HepG2 (cell line): Measurements from ENCODE around the gene ACSL6. TPM values are rescaled to one million over a fixed set of nuclear protein-coding genes. Genes with fewer than 3 reads are reported as not detected.

Experiments used
- AKAP8 ChIP-seq: sonication (generic); formaldehyde crosslinking; IDR thresholded peaks from 2 replicates; pipeline ENCODE4 v1.5.1; 2020; ENCODE audit warnings: mild to moderate bottlenecking, missing genetic modification reagents
- EEA1 ChIP-seq: sonication (generic); formaldehyde crosslinking; IDR thresholded peaks from 2 replicates; pipeline ENCODE4 v1.5.1; 2020; ENCODE audit warnings: mild to moderate bottlenecking, missing genetic modification reagents, borderline replicate concordance
- NFE2L2 ChIP-seq: fragments of 150-350 bp; IDR thresholded peaks from 2 replicates; pipeline ENCODE4 v1.6.1; 2014; ENCODE audit warnings: low read length
- SAP130 ChIP-seq: IDR thresholded peaks from 2 replicates; pipeline ENCODE4 v1.6.1; 2016; ENCODE audit warnings: low read depth
- ZNF781 ChIP-seq: sonication (generic); formaldehyde crosslinking; IDR thresholded peaks from 2 replicates; pipeline ENCODE4 v1.5.1; 2020; ENCODE audit warnings: borderline replicate concordance, mild to moderate bottlenecking, missing genetic modification reagents; ENCODE audit errors: not compliant biosample characterization
- ZNF850 ChIP-seq: sonication (generic); formaldehyde crosslinking; conservative IDR thresholded peaks from 2 replicates; pipeline ENCODE4 v1.9.0; 2021; ENCODE audit warnings: mild to moderate bottlenecking, missing genetic modification reagents
- polyA plus RNA-seq, 8 experiments: library from polyadenylated mRNA; depleted of rRNA in 3 of 8; stranded (reverse) in 7 of 8; unstranded in 1 of 8; fragments of >200 nt; fragmentation: Illumina TruSeq in 4 of 8; extraction: Trizol in 4 of 8; gene quantifications; 2 replicates each; pipeline versions ENCODE4 v1.2.1 to v1.2.3, GENCODE V29; 2011 to 2016; ENCODE audit warnings: low read depth in 4 of 8, missing spikeins in 1 of 8, mixed read lengths in 1 of 8; ENCODE audit not compliant: insufficient read depth in 1 of 8
- total RNA-seq, 5 experiments: library from RNA; depleted of rRNA; stranded (reverse); fragments of >200 nt; fragmentation: Illumina TruSeq; extraction: Trizol; gene quantifications; 2 replicates each; pipeline ENCODE4 v1.2.3, GENCODE V29; 2016; ENCODE audit warnings: low read depth in 1 of 5
- TF ChIP-seq, protein P1 (sequence below): sonication (generic); formaldehyde crosslinking; IDR thresholded peaks from 2 replicates; pipeline ENCODE4 v1.4.0; 2020; ENCODE audit warnings: mild to moderate bottlenecking, low read depth, missing genetic modification reagents
- TF ChIP-seq, protein P2 (sequence below): sonication (generic); formaldehyde crosslinking; conservative IDR thresholded peaks from 2 replicates; pipeline ENCODE4 v1.4.0; 2020; ENCODE audit warnings: missing genetic modification reagents
- TF ChIP-seq, protein P3 (sequence below): sonication (generic); formaldehyde crosslinking; conservative IDR thresholded peaks from 2 replicates; pipeline ENCODE4 v1.8.1; 2023; ENCODE audit warnings: missing genetic modification reagents

Gene ACSL6
- total and polyA plus RNA-seq, 2 of the 13 experiments (the other 11 are each of a cell fraction or from before 2014, with no cell fraction given): 3.7 to 3.8 TPM

DNA sequence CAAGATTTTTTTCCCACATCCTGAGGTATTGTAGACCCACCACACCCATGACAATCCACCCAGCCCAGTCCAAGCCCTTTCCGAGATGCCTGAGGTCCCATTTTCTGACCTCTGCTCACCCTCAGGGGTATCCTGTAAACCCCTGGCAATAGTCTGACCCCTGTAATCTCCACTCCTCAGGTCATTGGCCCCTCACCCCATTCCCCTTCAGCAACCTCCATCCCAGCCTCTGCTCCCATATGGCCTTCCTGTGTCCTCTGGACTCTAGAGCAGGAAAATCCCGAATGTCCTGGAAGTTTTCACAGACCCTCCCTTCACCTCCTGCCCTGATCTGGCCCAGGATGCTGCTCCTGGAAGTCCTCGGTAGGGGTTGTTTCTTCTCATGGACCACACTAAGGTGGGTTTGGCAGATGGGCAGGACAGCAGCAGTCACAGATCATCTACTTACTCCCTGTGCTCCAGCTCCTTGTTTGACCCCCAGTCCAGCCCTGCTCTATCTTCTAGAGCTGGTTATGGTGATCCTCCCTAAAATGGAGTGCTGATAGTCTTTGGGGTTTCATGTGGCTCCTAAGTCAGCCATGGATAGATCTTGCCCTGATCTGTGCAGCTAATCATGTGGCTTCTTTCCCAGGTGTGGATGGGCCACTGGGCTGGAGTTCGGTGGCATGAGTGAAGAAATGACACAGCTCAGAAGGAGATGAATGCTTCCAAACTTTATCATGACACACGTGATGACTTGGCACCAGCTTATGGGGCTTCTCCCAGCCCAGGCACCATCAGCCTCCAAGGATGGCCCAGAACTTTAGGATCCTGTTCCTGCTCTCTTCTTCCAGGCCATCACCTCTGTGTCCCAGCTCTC lies 12.0 kb upstream of the ACSL6 start (continued):
- TF ChIP-seq, protein P1, sequence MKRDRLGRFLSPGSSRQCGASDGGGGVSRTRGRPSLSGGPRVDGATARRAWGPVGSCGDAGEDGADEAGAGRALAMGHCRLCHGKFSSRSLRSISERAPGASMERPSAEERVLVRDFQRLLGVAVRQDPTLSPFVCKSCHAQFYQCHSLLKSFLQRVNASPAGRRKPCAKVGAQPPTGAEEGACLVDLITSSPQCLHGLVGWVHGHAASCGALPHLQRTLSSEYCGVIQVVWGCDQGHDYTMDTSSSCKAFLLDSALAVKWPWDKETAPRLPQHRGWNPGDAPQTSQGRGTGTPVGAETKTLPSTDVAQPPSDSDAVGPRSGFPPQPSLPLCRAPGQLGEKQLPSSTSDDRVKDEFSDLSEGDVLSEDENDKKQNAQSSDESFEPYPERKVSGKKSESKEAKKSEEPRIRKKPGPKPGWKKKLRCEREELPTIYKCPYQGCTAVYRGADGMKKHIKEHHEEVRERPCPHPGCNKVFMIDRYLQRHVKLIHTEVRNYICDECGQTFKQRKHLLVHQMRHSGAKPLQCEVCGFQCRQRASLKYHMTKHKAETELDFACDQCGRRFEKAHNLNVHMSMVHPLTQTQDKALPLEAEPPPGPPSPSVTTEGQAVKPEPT (CRISPR knock-in tag): no peak
- TF ChIP-seq, protein P2, sequence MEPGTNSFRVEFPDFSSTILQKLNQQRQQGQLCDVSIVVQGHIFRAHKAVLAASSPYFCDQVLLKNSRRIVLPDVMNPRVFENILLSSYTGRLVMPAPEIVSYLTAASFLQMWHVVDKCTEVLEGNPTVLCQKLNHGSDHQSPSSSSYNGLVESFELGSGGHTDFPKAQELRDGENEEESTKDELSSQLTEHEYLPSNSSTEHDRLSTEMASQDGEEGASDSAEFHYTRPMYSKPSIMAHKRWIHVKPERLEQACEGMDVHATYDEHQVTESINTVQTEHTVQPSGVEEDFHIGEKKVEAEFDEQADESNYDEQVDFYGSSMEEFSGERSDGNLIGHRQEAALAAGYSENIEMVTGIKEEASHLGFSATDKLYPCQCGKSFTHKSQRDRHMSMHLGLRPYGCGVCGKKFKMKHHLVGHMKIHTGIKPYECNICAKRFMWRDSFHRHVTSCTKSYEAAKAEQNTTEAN (CRISPR knock-in tag): no peak
- no peak for TF ChIP-seq ZNF781 (CRISPR knock-in tag)
- no peak for TF ChIP-seq ZNF850 (CRISPR knock-in tag)
- TF ChIP-seq NFE2L2: no peak
- TF ChIP-seq, protein P3, sequence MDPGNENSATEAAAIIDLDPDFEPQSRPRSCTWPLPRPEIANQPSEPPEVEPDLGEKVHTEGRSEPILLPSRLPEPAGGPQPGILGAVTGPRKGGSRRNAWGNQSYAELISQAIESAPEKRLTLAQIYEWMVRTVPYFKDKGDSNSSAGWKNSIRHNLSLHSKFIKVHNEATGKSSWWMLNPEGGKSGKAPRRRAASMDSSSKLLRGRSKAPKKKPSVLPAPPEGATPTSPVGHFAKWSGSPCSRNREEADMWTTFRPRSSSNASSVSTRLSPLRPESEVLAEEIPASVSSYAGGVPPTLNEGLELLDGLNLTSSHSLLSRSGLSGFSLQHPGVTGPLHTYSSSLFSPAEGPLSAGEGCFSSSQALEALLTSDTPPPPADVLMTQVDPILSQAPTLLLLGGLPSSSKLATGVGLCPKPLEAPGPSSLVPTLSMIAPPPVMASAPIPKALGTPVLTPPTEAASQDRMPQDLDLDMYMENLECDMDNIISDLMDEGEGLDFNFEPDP (CRISPR knock-in tag): no peak
- TF ChIP-seq SAP130 (CRISPR knock-in tag): no peak
- TF ChIP-seq EEA1 (CRISPR knock-in tag): no peak
- TF ChIP-seq AKAP8: no peak
